Vagina (tissue), 2 donors: ENCODE data around the gene SYNJ2BP. TPM values are rescaled to one million over a fixed set of nuclear protein-coding genes. Genes with fewer than 3 reads are reported as not detected.

Experiments
- DNase-seq, 2 donors: peaks; one replicate each; pipeline ENCODE4 v3.0.0-alpha.2; 2017; ENCODE audit errors: extremely low spot score in 2 of 2
- H3K27ac ChIP-seq: fragments of 200-600 bp; sonication (generic); one replicate; pipeline ENCODE4 v1.5.1; 2019
- H3K27me3 ChIP-seq: fragments of 200-600 bp; sonication (generic); one replicate; pipeline ENCODE4 v1.5.1; 2019
- H3K36me3 ChIP-seq, 2 donors: fragments of 200-600 bp; sonication (generic); one replicate each; pipeline ENCODE4 v1.5.1; 2017 to 2019
- H3K4me1 ChIP-seq: fragments of 200-600 bp; sonication (generic); one replicate; pipeline ENCODE4 v1.5.1; 2019
- H3K4me3 ChIP-seq, 2 donors: fragments of 200-600 bp; sonication (generic); 1 replicate in 1 of 2; 2 replicates in 1 of 2; pipeline ENCODE4 v1.5.1; 2016 to 2019
- H3K9me3 ChIP-seq: fragments of 200-600 bp; sonication (generic); one replicate; pipeline ENCODE4 v1.5.1; 2019
- CTCF ChIP-seq, 3 experiments: fragments of 450-650 bp in 2 of 3; fragments of 200-600 bp in 1 of 3; sonication (generic) in 1 of 3; IDR thresholded peaks; one replicate each; pipeline ENCODE4 v1.5.1; 2017 to 2019; ENCODE audit warnings: antibody characterized with exemption in 3 of 3, mild to moderate bottlenecking in 2 of 3, moderate library complexity in 2 of 3
- POLR2A ChIP-seq, 2 donors: fragments of 450-650 bp; IDR thresholded peaks; one replicate each; pipeline ENCODE4 v1.6.1; 2017; ENCODE audit warnings: antibody characterized with exemption in 2 of 2, mild to moderate bottlenecking in 2 of 2, moderate library complexity in 2 of 2
- POLR2AphosphoS5 ChIP-seq, 2 donors: sonication (generic); formaldehyde crosslinking; IDR thresholded peaks; one replicate each; pipeline ENCODE4 v1.9.0; 2017; ENCODE audit warnings: antibody characterized with exemption in 2 of 2, mild to moderate bottlenecking in 2 of 2, low read depth in 1 of 2; ENCODE audit not compliant: insufficient read depth in 1 of 2
- intact Hi-C: fragments of 100-400 bp; cut with DNase I; formaldehyde crosslinking; loops from one replicate; pipeline ENCODE4 v1.15.1; 2023
- total RNA-seq: library from RNA; depleted of rRNA; stranded (reverse); fragments of >200 nt; gene quantifications from one replicate; pipeline ENCODE4 v1.2.3, GENCODE V29; 2016

The SYNJ2BP gene
- total RNA-seq, 1 donor from 2014 or later: 20.9 TPM

GRCh38 chr14:70398706-70399431 is 18.0 kb downstream of the SYNJ2BP start:
- H3K4me1 ChIP-seq: no peaks in the 10 kb centered on the region
- H3K27me3 ChIP-seq: no peaks in the 10 kb centered on the region
- H3K27ac ChIP-seq: no peak overlapping the region
- TF ChIP-seq POLR2A (IDR thresholded peaks at IDR 0.05) (no peak), POLR2AphosphoS5 (IDR thresholded peaks at IDR 0.05; ENCODE audit: insufficient read depth in 1 of 2, low read depth in 1 of 2) (no peak), CTCF (IDR thresholded peaks at IDR 0.05) (no peak)
- no peak overlapping the region for H3K4me3 ChIP-seq
- intact Hi-C loops: no loop called here
- DNase-seq: no peak
- H3K36me3 ChIP-seq: peaks cover 0 to 11% of the 10 kb centered on the region in 2 donors
- H3K9me3 ChIP-seq: no peaks in the 10 kb centered on the region

DNA sequence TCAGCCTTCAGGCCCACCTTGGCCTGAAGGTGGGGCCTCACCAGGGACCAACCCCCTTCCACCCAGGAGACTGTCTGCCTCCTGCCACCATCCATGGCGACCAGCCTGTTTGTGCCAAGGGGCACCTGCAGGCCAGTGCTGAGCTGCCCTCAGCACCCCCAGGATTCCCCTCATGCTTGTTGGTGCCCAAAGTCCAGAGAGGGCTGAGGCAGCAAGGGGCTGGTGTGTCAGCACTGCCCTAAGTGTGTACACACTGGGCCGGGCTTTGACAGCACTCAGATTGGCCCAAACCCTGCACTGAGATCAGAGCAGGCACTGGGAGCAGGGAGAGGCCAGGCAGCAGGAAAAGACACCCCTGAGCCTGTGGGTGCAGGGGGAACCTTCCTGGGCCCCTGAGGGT is 18.6 kb downstream of the SYNJ2BP start:
- intact Hi-C loops: no loop called here
- no peak for DNase-seq
- no peaks in the 10 kb centered on the region for H3K27me3 ChIP-seq
- H3K9me3 ChIP-seq: no peaks in the 10 kb centered on the region
- H3K27ac ChIP-seq: no peak overlapping the region
- H3K36me3 ChIP-seq: peaks cover 0 to 11% of the 10 kb centered on the region in 2 donors
- H3K4me3 ChIP-seq: no peak overlapping the region
- H3K4me1 ChIP-seq: no peaks in the 10 kb centered on the region
- TF ChIP-seq POLR2A (IDR thresholded peaks at IDR 0.05) (no peak), CTCF (IDR thresholded peaks at IDR 0.05) (no peak), POLR2AphosphoS5 (IDR thresholded peaks at IDR 0.05; ENCODE audit: insufficient read depth in 1 of 2, low read depth in 1 of 2) (no peak)

DNA sequence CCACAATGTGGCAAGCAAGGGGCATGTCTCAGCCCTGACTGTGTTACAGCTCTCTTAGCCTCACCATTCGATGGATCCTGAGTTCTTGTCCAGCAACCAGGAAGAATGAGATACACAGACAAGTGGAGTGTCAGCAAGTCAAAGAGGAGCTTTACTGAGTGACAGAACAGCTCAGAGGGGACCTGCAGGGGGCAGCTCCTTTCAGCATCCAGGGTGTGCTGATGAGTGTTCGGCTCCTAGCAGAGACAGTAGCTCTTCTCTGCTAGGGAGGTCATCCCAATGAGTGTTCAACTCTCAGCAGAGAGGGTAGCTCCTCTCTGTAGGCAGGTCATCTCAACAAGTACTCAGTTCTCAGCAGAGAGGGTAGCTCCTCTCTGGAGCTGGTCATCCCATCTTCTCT is 19.1 kb downstream of the SYNJ2BP start:
- Histone ChIP-seq H3K4me3 (no peak overlapping the region), H3K27ac (no peak overlapping the region), H3K27me3 (no peaks in the 10 kb centered on the region), H3K36me3 (peaks cover 0 to 11% of the 10 kb centered on the region in 2 donors), H3K4me1 (no peaks in the 10 kb centered on the region), H3K9me3 (no peaks in the 10 kb centered on the region)
- no peak for TF ChIP-seq POLR2AphosphoS5 (IDR thresholded peaks at IDR 0.05; ENCODE audit: insufficient read depth in 1 of 2, low read depth in 1 of 2)
- TF ChIP-seq POLR2A (IDR thresholded peaks at IDR 0.05): no peak
- TF ChIP-seq CTCF (IDR thresholded peaks at IDR 0.05): no peak
- intact Hi-C loops: no loop called here
- DNase-seq: no peak

GRCh38 chr14:70394674-70395306 is 22.1 kb downstream of the SYNJ2BP start:
- intact Hi-C loops: no loop called here
- Histone ChIP-seq H3K27me3 (no peaks in the 10 kb centered on the region), H3K27ac (no peak overlapping the region), H3K4me3 (no peak overlapping the region), H3K4me1 (no peaks in the 10 kb centered on the region), H3K36me3 (peaks cover 0 to 11% of the 10 kb centered on the region in 2 donors), H3K9me3 (no peaks in the 10 kb centered on the region)
- no peak for TF ChIP-seq CTCF (IDR thresholded peaks at IDR 0.05)
- no peak for TF ChIP-seq POLR2AphosphoS5 (IDR thresholded peaks at IDR 0.05; ENCODE audit: insufficient read depth in 1 of 2, low read depth in 1 of 2)
- no peak for TF ChIP-seq POLR2A (IDR thresholded peaks at IDR 0.05)
- DNase-seq: no peak

DNA sequence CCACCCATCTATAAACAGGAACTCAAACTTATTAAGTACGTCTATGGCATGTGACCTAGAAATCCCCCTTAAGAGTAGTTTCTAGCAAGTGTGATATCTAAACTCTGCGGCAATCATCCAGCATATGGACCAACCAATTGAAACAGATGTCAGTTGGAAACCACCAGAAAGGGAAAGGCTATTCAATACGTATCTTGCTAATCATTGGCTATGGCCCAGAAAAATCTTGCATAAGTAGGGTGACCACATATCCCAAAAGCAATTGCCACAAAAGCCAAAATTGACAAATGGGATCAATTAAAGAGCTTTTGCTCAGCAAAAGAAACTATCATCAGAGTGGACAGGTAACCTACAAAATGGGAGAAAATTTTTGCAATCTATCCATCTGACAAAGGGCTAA is 24.2 kb downstream of the SYNJ2BP start:
- Histone ChIP-seq H3K4me3 (no peak overlapping the region), H3K27me3 (no peaks in the 10 kb centered on the region), H3K4me1 (no peaks in the 10 kb centered on the region), H3K9me3 (no peaks in the 10 kb centered on the region), H3K36me3 (peaks cover 0 to 9% of the 10 kb centered on the region in 2 donors), H3K27ac (no peak overlapping the region)
- intact Hi-C loops: no loop called here
- no peak for DNase-seq
- TF ChIP-seq POLR2A (IDR thresholded peaks at IDR 0.05) (no peak), CTCF (IDR thresholded peaks at IDR 0.05) (no peak), POLR2AphosphoS5 (IDR thresholded peaks at IDR 0.05; ENCODE audit: insufficient read depth in 1 of 2, low read depth in 1 of 2) (no peak)
